ENCODE results near the gene PLXNA4. TPM values are rescaled to one million over a fixed set of nuclear protein-coding genes. Genes with fewer than 3 reads are reported as not detected.

The PLXNA4 gene
- total RNA-seq, 1 donor from 2014 or later, result 0.38 TPM

GRCh38 chr7:132343199-132343598, 233.1 kb downstream of the PLXNA4 start:
- TF ChIP-seq, protein P1, sequence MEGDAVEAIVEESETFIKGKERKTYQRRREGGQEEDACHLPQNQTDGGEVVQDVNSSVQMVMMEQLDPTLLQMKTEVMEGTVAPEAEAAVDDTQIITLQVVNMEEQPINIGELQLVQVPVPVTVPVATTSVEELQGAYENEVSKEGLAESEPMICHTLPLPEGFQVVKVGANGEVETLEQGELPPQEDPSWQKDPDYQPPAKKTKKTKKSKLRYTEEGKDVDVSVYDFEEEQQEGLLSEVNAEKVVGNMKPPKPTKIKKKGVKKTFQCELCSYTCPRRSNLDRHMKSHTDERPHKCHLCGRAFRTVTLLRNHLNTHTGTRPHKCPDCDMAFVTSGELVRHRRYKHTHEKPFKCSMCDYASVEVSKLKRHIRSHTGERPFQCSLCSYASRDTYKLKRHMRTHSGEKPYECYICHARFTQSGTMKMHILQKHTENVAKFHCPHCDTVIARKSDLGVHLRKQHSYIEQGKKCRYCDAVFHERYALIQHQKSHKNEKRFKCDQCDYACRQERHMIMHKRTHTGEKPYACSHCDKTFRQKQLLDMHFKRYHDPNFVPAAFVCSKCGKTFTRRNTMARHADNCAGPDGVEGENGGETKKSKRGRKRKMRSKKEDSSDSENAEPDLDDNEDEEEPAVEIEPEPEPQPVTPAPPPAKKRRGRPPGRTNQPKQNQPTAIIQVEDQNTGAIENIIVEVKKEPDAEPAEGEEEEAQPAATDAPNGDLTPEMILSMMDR (IDR thresholded peaks at IDR 0.05; ENCODE audit: unreplicated experiment), result no peak
- Mint-ChIP-seq H3K4me1 (ENCODE audit: low read depth) (peaks cover 13% of the 10 kb centered on the region), H3K4me3 (ENCODE audit: low read depth) (no peak overlapping the region), H3K27ac (no peak overlapping the region), H3K9me3 (ENCODE audit: low read depth) (no peaks in the 10 kb centered on the region), H3K27me3 (no peaks in the 10 kb centered on the region), H3K36me3 (ENCODE audit: insufficient read depth) (no peaks in the 10 kb centered on the region)
- DNase-seq (ENCODE audit: low spot score, unreplicated experiment), result no peak

DNA sequence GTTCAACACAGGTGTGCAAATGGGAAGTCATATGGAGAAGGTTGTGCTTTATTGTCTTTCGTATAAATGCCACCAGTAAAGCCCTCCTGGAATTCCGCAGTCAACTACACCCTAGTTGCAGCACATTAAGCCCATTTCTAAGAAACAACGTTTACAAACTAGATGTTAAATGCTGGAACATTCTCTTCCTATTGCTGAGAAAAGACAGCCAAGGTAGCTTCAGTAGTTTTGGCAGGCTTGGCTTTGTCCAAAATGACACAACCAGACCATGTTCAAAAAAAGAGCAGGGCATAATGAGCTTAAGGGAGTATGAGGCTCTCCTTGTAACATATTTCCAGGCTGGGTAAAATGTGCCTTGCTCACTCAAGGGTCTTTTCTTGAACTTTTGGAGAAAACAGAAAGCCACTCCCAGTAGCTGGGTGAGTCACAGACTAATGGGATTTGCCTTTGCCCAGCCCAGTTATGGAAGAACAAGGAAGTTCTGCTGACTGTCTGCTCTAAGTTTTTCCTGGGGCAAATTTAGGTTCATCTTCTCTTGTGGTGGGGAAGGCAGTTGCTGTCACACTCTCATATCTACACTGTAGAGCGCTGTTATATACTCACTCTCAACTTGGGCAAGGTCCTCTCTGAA, 238.7 kb downstream of the PLXNA4 start:
- H3K27me3 Mint-ChIP-seq, result no peaks in the 10 kb centered on the region
- no peak for DNase-seq (ENCODE audit: low spot score, unreplicated experiment)
- H3K36me3 Mint-ChIP-seq (ENCODE audit: insufficient read depth), result no peaks in the 10 kb centered on the region
- H3K9me3 Mint-ChIP-seq (ENCODE audit: low read depth), result no peaks in the 10 kb centered on the region
- H3K4me1 Mint-ChIP-seq (ENCODE audit: low read depth), result no peaks in the 10 kb centered on the region
- no peak overlapping the region for H3K27ac Mint-ChIP-seq
- TF ChIP-seq, protein P1 (IDR thresholded peaks at IDR 0.05; ENCODE audit: unreplicated experiment), result no peak
- H3K4me3 Mint-ChIP-seq (ENCODE audit: low read depth), result no peak overlapping the region

GRCh38 chr7:132336797-132337196, 239.5 kb downstream of the PLXNA4 start:
- no peak for DNase-seq (ENCODE audit: low spot score, unreplicated experiment)
- H3K27me3 Mint-ChIP-seq, result no peaks in the 10 kb centered on the region
- no peak overlapping the region for H3K4me3 Mint-ChIP-seq (ENCODE audit: low read depth)
- no peaks in the 10 kb centered on the region for H3K4me1 Mint-ChIP-seq (ENCODE audit: low read depth)
- H3K9me3 Mint-ChIP-seq (ENCODE audit: low read depth), result no peaks in the 10 kb centered on the region
- TF ChIP-seq, protein P1 (IDR thresholded peaks at IDR 0.05; ENCODE audit: unreplicated experiment), result no peak
- H3K27ac Mint-ChIP-seq, result no peak overlapping the region
- no peaks in the 10 kb centered on the region for H3K36me3 Mint-ChIP-seq (ENCODE audit: insufficient read depth)

GRCh38 chr7:132333301-132333700, 243.0 kb downstream of the PLXNA4 start:
- Mint-ChIP-seq H3K36me3 (ENCODE audit: insufficient read depth) (no peaks in the 10 kb centered on the region), H3K4me1 (ENCODE audit: low read depth) (no peaks in the 10 kb centered on the region), H3K27me3 (peaks cover 11% of the 10 kb centered on the region), H3K4me3 (ENCODE audit: low read depth) (no peak overlapping the region), H3K27ac (no peak overlapping the region), H3K9me3 (ENCODE audit: low read depth) (no peaks in the 10 kb centered on the region)
- DNase-seq (ENCODE audit: low spot score, unreplicated experiment), result no peak
- TF ChIP-seq, protein P1 (IDR thresholded peaks at IDR 0.05; ENCODE audit: unreplicated experiment), result no peak

DNA sequence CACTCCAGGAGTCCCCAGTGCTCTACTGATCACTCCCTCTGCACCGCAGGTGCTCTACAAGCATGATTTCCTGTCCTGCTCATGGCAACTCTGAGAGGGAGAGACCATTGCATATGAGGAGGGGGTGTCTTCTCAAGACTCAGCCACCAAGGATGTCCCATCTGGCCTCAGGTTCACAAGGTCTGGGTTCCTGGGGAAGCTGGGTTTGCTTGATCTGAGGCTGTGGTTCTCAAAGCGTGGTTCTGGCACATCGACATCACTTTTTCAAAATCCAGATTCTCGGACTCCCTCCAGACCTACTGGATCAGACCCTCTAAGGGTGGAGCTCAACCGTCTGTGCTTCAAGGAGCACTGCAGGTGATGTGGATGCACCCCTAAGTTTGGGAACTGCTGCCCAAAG, 247.5 kb downstream of the PLXNA4 start:
- H3K27ac Mint-ChIP-seq, result no peak overlapping the region
- no peak for DNase-seq (ENCODE audit: low spot score, unreplicated experiment)
- H3K4me1 Mint-ChIP-seq (ENCODE audit: low read depth), result no peaks in the 10 kb centered on the region
- no peak overlapping the region for H3K4me3 Mint-ChIP-seq (ENCODE audit: low read depth)
- TF ChIP-seq, protein P1 (IDR thresholded peaks at IDR 0.05; ENCODE audit: unreplicated experiment), result no peak
- no peaks in the 10 kb centered on the region for H3K36me3 Mint-ChIP-seq (ENCODE audit: insufficient read depth)
- no peaks in the 10 kb centered on the region for H3K9me3 Mint-ChIP-seq (ENCODE audit: low read depth)
- H3K27me3 Mint-ChIP-seq, result peaks cover 41% of the 10 kb centered on the region

Measured in progenitor cell of endocrine pancreas (in vitro differentiated cells).